GM20431 (cell line): Measurements from ENCODE around the gene TP63.

Source experiments
- in situ Hi-C: fragments of 300-500 bp; cut with MseI, MboI; formaldehyde crosslinking; loops from one replicate; pipeline ENCODE4 v1.15.0; 2020; ENCODE audit warnings: low sequenced_read_pairs; ENCODE audit not compliant: unreplicated experiment

Gene TP63

DNA sequence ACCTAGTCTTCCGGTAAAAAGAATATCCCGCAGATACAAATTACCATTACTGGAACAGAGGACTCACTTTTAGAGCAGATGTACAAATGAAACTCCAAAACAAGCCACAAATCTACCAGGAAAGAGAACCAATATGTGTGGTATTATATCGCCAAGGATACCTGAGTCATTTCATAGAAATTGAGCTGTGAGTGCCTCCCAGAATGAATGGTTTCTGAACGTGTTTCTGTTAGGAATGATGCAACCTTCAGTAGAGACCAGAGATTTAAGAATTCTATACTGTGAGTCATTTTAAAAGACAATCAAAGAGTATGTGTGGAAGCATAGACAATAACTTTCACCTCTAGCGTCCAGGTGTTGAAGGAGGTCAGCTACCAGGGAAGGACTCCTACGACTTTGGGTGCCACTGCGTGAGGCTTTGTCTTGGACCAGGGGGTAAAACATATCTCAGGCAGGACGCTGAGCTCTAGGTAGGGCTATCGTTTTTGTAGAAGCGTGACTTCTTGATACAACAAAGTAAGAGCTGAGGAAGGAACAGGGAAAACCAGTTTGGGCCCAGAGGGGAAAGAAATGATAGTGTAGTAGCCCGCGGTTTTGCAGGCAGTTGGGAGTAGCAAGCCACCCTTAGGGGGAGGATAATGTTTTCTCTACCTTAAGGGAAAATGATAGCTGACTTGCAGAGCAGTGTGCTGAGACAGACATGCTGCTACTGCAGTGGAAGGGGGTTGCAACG lies 210.4 kb downstream of the TP63 start:
- in situ Hi-C loops, result no loop called here

DNA sequence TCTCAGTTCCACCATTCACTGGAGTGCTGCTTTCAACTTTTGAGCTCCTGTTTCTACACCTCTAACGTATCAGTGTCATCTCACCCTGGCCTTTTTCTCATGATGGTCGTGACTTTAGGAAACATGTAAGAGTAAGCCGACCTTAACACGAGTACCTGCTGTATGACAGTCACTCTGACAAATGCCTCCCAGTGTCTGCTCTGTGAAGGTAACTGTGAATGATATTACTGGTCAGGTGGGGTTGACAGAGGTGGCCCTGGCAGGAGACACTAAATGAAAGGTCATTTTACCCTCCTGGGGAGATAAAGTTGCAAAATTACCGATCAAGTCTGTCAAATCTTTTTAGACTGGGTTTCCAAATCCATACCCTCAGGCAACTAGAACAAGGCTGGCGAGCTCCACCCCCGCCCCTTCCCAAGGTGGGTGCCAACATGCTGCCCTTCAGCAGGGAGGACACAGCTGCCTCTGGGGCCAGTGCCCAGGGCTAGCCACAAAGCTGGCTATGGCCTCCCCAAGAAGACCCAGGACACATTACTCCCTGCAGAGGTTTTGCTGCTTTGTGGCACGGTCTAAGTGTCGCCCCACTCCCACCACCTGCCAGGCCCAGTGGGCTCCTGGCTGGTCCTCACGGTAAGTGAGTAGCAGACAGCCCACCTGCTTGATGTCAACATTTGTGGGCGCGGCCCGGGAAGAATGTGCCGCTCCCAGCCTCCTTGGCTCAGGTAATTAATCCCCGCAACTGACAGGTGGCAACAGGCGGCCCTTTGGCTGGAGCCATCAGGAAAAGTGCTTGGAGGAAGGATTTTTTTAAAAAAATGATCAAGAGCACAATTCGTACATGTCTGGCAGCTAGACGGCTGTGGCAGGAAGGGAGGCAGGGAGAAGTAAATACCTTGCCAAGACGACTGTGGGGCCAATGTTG lies 211.8 kb downstream of the TP63 start:
- in situ Hi-C loops, result no loop called here

DNA sequence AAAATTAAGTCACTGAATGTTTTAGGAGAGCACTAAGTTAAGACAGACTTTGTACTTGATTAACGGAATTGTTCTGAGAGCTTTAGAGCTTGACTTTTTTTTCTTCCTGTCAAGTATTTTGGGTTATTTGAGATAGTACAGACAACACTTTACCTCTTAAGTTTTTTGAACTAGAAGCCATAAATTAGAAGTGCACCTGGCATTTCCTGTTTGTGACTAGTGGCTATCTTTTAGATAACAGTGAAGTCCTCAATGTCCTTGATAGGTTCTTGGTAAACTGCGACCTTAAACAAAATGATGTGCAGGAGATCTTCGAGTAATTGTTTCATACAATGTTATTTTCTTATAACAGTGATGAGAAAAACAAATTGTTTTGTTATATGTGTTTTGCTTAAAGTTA lies 213.9 kb downstream of the TP63 start:
- in situ Hi-C loops, result no loop called here

DNA sequence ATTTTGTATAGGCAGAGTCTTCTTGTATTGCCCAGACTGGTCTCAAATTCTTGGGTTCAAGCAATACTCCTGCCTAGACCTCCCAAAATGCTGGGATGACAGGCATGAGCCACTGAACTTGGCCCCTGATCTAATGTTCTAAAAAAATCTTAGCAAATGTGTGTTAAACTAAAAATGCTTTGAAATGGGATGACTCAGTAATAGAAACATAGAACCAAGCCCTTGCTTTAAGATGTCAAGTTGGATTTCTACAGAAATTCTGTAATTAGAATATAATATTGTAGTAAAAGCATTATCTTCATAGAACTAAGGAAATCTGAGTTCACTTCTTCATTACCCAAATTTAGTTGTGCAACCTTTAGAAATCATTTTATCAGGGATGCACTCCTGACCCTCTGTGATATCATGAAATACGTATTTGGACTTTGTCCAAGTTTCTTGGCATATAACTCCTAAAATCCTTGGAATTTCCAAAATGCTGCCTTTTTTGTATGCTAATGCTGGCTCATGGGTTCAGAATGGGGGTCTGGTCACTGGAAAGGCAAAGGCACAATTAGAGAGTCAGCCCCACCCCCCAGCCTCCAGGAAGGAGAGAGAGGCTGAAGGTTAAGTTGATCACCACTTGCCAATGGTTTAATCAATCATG lies 217.3 kb downstream of the TP63 start:
- in situ Hi-C loops, result no loop called here

DNA sequence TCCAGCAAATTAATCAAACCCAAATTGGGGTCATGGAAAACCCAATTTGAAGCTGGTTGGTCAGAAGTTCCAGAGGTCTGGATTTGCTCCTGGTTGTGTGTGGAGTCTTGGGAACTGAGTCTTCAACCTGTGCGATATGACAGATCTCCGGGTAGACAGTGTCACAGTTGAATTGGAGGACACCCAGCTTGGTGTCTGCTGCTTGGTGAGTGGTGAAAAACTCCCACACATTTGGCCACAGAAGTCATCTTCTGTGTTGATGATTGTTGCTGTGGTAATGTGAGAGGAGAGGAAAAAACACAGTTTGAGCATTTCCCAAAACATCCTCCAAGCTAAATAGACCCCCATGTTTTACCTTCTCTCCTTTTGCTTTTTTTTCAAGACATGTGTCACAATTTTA lies 218.1 kb downstream of the TP63 start:
- in situ Hi-C loops, result no loop called here

DNA sequence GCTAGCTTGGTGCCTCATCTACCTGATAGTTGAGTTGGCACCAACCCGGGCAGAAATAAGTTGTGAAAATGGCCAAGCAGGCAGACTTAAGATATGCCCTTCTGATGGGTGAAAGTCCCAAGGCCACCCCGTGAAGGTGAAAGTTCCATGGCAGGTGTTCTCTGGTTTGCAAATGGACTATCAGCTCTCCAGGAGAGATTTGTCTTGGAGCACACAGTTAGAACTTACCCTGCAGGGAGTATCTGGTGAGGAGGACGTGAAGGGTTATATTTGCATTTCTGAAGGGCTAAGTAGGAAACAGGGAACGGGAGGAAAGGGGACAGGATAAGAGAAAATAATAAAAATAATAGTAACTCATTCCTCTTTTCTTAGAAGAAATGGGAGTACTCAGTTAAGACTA lies 220.5 kb downstream of the TP63 start:
- in situ Hi-C loops, result no loop called here

DNA sequence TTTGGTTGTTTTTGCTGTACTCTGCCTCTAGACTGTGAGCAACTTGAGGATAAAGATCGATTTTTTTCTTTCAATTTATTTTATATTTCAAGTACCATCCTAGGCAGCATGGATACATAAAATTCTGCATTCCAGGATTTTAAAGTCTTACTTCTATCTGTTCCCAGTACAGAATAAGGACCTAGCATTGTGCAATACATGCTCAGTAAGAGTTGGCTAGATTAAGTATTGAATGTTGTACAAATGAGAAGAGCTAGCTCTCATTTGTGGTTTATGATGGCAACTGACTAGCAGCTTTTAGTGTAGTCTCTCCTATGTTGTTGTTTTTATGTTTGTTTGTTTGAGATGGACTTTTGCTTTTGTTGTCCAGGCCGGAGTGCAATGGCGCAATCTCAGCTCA lies 222.7 kb downstream of the TP63 start:
- in situ Hi-C loops, result no loop called here

DNA sequence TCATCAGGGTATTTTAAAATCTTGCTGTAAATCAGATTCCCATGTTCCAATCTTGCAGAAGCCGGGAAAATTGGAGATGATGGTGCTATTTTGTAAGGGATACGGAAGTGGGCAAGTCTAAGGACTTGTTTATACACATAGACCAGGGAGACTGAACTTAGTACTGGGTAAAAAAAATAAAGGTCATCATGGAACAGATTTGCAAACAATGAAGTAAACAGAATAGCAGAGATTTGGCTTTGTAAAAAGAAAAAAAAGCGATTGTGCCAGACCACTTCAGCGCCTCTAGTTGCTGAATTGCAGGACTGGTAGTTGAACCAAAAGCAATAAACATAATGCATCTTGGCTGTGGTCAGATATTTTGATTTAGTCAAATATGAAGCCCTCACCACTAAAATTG lies 229.1 kb downstream of the TP63 start:
- in situ Hi-C loops, result no loop called here

DNA sequence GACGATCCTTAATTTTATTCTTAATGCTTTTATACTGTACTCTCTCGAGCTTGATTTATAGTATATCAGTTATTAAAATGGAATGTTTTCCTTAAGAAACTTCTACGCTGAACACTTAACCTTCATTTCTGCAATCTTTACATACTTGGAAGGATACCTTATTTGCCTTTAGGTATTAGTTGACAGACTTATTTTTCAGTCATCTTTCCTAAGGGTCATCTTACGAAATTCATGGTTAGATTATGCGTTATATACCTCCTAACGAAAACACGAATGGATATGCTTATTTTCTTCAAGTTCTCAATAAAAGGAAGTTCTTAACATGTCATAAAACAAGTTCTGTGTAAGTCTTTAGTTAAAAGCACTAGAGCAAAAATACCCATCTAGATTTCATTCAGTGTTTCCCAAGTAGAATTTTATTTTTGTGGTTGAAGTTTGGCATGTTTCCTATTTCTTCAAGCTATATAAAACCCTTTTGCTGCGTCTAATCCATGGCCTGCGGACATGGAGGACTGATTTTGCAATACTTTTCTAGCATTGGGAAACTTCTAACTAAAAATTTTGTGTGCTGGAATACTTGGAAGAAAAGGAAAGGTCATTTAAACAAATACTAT lies 231.3 kb downstream of the TP63 start:
- in situ Hi-C loops, result no loop called here

DNA sequence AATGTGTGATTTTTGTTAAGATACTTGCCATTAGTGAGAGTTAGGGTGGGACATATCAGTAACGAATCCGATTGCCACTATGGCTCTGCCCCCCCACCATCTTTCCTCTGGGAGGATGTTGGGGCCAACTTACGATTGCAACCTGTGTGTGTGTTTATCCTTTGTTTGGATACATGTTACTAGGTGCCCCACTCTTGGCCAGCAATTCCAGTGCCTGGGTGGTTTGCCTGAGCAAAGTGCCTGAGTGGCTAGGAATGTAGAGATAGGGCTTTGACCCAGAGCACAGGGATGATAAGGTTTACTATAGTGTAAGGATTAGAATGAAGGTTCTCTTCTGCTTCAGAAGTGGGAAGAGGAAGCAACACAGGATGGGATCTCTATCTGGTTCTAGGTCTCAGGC lies 231.8 kb downstream of the TP63 start:
- in situ Hi-C loops, result no loop called here

DNA sequence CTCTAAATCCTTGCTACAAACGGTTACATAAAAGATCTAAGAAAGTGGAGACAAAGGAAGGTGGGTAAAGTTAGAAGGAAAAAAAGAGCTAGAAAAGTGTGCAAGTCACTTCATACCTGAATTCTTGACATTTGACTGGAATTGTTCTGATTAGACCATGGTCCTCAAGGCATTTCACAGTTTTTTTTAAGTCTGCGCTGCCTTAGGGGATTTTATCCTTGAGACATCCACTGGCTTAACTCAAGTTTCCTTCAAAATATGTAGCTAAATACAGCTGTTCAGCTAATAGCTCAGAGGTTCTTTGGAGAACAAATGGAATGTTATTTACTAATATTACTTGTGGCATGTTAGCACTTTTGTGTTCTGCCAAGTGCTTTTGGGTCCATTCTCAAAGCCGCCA lies 236.9 kb downstream of the TP63 start:
- in situ Hi-C loops, result no loop called here

DNA sequence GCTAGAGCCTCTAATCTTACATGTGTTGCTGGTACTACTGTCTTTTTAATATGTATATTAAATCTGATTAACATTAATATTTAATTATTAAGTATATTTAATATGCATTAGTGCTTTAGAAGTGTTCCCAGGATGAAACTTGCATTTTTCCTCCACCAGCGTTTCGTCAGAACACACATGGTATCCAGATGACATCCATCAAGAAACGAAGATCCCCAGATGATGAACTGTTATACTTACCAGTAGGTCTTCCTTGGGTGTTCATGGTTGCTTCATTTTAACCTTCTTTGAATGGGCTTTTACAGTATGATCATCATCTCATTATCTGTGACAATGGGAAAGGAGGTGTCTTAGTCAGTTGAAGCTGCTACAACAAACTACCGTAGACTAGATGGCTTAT lies 238.0 kb downstream of the TP63 start:
- in situ Hi-C loops, result no loop called here

DNA sequence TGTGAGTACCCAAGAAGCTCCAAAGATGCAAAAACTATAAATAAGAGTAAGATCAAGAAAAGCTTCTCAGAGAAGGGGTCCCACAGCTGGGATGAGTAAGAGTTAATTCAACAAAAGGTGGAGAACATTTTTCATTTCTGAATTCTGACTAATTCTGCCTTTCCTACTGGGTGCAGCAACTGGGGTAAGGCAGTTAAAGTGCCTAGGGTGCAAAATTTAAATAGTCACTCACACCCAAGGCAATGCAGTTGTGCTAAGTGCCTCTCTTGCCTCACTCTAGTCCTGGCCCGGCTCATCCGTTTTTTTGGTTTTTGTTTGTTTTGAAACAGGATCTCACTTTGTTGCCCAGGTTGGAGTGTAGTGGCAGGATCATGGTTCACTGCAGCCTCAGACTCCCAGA lies 240.2 kb downstream of the TP63 start:
- in situ Hi-C loops, result no loop called here

DNA sequence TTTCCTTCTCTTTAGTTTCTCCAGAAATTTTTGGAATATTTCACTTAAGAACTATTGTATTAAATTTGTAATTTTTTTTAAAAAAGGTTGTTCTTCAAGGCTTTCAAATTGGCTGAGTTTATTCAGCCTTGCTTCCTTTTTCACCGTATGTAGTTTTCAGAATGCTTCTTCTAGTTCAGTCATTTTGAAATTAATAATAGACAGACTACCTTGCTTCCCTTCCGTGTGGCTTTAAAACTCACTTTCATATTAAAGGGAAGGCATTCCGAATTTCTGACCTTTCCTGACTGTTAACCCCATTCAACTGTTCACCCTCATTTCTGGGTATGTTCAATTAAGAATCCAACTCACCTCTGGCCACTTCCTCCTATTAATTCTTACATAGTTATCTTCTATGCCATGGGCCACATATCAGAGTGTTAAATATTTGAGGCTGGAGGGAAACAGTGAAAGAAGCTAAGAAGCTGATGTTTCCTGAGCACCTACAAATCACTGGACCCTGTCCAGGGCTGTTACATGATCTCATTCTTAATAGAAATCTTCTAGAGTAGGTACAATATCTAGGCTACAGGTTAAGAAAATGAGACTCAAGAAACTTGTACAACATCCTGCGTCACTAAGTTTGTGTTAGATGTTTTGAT lies 252.0 kb downstream of the TP63 start:
- in situ Hi-C loops, result no loop called here

DNA sequence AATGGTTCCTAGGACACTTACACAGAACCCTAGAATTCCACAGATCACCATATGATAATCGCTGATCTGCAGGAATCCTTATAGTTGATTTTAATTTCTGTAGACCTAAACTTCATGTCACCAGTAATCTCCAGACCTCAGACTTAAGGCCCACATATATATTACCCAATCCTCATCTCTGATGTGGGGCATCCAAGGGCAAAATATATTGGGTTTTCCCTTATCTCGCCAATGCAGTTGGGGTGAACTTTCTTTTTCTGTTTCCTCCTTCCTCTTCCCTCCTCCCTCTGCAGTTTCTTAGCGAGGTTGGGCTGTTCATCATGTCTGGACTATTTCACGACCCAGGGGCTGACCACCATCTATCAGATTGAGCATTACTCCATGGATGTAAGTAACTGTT lies 259.3 kb downstream of the TP63 start:
- in situ Hi-C loops, result no loop called here

DNA sequence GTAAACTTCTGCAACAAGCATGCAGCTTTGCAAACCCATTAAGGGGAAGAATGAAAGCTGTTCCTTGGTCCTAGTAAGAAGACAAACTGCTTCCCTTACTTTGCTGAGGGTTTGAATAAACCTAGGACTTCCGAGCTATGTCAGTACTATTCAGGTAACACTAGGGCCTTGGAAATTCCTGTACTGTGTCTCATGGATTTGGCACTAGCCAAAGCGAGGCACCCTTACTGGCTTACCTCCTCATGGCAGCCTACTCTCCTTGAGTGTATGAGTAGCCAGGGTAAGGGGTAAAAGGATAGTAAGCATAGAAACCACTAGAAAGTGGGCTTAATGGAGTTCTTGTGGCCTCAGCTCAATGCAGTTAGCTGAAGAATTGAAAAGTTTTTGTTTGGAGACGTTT lies 265.3 kb downstream of the TP63 start:
- in situ Hi-C loops, result no loop called here

DNA sequence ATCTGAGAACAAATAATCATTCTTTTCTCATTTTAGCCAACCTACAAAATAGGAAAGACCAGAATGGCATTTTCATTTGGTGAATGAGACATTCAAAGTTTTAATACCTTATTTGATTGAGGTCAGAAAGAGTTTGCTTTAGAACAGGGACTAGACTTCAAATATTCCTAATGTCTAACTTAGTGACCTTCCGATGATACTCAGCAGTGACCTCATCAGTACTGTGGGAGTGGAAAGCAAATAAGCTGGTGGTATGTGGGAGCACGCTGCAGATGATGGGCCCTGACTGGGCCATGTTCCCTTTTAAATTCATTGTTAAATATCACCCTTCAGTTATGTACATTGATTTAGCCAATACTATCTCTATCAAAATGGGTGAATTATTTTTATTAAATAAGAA lies 266.2 kb downstream of the TP63 start:
- in situ Hi-C loops, result no loop called here

DNA sequence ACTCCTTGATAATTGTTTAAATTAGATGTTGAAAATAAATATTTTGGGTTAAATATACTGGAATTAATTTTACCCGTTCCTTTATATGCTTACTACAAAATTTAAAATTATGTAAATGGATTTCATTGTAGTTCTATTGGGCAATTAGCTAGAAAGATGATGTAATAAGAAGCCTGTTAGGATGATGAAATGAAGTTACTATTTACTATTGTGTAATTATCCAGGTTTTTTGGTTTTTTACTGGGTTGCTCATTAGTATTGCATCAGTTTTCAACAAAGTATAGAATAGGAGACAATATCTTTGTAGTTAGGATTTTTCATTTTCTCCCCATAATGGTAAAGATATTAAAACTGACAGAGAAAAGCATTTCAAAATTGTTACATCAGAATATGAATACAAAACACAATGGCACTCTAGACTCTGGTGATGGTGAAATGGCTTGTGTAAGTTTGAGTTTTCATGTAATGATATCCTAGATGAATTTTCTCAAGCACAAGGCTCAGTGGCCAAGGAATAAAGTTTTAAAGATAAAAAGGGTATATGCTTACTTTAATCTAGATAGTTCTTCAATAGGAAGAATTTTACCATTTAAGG lies 267.5 kb downstream of the TP63 start:
- in situ Hi-C loops, result no loop called here

DNA sequence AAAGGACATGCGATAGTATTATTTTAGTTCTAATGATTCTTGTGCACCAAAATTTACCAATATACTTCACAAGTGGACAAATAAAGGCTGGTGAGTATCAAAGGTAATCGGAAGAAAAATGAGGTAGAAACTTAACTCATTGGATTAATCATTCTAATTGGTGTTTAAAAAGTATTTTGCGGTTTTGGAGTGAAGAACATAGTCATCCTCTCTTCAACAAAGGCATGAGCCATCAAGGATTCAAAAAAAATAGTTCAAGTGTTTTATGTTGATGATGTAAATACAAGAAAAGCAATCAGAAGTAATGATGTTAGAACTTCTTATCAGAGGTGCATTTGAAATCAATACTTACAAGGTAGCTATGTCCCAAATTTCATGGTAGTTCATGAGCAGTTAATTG lies 268.0 kb downstream of the TP63 start:
- in situ Hi-C loops, result no loop called here

DNA sequence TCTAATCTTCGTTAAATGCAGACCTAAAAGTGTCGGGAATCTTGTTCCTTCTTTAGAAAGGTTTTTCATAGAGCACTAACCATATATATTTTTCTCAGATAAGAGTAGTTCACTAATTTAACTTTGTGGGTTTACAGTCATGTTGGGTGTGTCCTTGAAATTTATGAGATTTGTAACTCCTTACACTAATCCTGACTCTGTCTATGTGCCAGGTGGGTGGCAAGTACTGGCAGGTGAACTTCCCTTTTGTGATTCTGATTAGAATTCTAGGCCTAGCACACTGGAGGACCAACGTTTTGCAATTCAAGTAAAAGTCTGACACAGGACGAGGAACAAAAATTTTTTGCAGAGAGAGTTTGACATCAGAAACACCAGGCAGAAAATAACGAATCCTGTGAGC lies 269.4 kb downstream of the TP63 start:
- in situ Hi-C loops, result no loop called here
